Measurements from ENCODE around the gene AKT2. TPM values are rescaled to one million over a fixed set of nuclear protein-coding genes. Genes with fewer than 3 reads are reported as not detected.
A peak's percentile ranks its signal among the peaks of the same experiment; 100 is the strongest.

The AKT2 gene
- total RNA-seq, 1 donor from 2014 or later = 89.8 TPM

- no peaks in the 10 kb centered on the region for H3K9me3 Mint-ChIP-seq (ENCODE audit: unreplicated experiment)
- H3K36me3 Mint-ChIP-seq (ENCODE audit: low read depth, unreplicated experiment) = peaks cover 4% of the 10 kb centered on the region
- TF ChIP-seq, protein P1, sequence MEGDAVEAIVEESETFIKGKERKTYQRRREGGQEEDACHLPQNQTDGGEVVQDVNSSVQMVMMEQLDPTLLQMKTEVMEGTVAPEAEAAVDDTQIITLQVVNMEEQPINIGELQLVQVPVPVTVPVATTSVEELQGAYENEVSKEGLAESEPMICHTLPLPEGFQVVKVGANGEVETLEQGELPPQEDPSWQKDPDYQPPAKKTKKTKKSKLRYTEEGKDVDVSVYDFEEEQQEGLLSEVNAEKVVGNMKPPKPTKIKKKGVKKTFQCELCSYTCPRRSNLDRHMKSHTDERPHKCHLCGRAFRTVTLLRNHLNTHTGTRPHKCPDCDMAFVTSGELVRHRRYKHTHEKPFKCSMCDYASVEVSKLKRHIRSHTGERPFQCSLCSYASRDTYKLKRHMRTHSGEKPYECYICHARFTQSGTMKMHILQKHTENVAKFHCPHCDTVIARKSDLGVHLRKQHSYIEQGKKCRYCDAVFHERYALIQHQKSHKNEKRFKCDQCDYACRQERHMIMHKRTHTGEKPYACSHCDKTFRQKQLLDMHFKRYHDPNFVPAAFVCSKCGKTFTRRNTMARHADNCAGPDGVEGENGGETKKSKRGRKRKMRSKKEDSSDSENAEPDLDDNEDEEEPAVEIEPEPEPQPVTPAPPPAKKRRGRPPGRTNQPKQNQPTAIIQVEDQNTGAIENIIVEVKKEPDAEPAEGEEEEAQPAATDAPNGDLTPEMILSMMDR (IDR thresholded peaks at IDR 0.05; ENCODE audit: unreplicated experiment) = no peak
- no peak for DNase-seq (ENCODE audit: low spot score)
- H3K4me3 Mint-ChIP-seq (ENCODE audit: unreplicated experiment) = no peak overlapping the region
- peaks cover 24% of the 10 kb centered on the region for H3K27me3 Mint-ChIP-seq (ENCODE audit: unreplicated experiment)
- peaks cover 23% of the 10 kb centered on the region for H3K4me1 Mint-ChIP-seq (ENCODE audit: unreplicated experiment)
- no peak overlapping the region for H3K27ac Mint-ChIP-seq (ENCODE audit: unreplicated experiment)
Measured at GRCh38 chr19:40229484-40229883, 55.7 kb downstream of the AKT2 start.

- no peak for DNase-seq (ENCODE audit: low spot score)
- TF ChIP-seq, protein P1 (IDR thresholded peaks at IDR 0.05; ENCODE audit: unreplicated experiment) = no peak
- Mint-ChIP-seq H3K36me3 (ENCODE audit: low read depth, unreplicated experiment) (peaks cover 4% of the 10 kb centered on the region), H3K27me3 (ENCODE audit: unreplicated experiment) (peaks cover 22% of the 10 kb centered on the region), H3K27ac (ENCODE audit: unreplicated experiment) (no peak overlapping the region), H3K4me1 (ENCODE audit: unreplicated experiment) (peaks cover 23% of the 10 kb centered on the region), H3K4me3 (ENCODE audit: unreplicated experiment) (no peak overlapping the region), H3K9me3 (ENCODE audit: unreplicated experiment) (no peaks in the 10 kb centered on the region)
Measured at GRCh38 chr19:40228863-40229262, 56.3 kb downstream of the AKT2 start.

GRCh38 chr19:40228346-40228745 lies 56.8 kb downstream of the AKT2 start:
- Mint-ChIP-seq H3K4me3 (ENCODE audit: unreplicated experiment) (no peak overlapping the region), H3K27ac (ENCODE audit: unreplicated experiment) (no peak overlapping the region), H3K36me3 (ENCODE audit: low read depth, unreplicated experiment) (peaks cover 4% of the 10 kb centered on the region), H3K9me3 (ENCODE audit: unreplicated experiment) (no peaks in the 10 kb centered on the region), H3K4me1 (ENCODE audit: unreplicated experiment) (peaks cover 23% of the 10 kb centered on the region), H3K27me3 (ENCODE audit: unreplicated experiment) (peaks cover 22% of the 10 kb centered on the region)
- no peak for DNase-seq (ENCODE audit: low spot score)
- TF ChIP-seq, protein P1 (IDR thresholded peaks at IDR 0.05; ENCODE audit: unreplicated experiment) = no peak

- H3K4me3 Mint-ChIP-seq (ENCODE audit: unreplicated experiment) = peak overlapping the region; percentile 9
- no peak overlapping the region for H3K27ac Mint-ChIP-seq (ENCODE audit: unreplicated experiment)
- peaks cover 5% of the 10 kb centered on the region for H3K9me3 Mint-ChIP-seq (ENCODE audit: unreplicated experiment)
- H3K36me3 Mint-ChIP-seq (ENCODE audit: low read depth, unreplicated experiment) = peaks cover 9% of the 10 kb centered on the region
- DNase-seq (ENCODE audit: low spot score) = no peak
- peaks cover 16% of the 10 kb centered on the region for H3K27me3 Mint-ChIP-seq (ENCODE audit: unreplicated experiment)
- TF ChIP-seq, protein P1 (IDR thresholded peaks at IDR 0.05; ENCODE audit: unreplicated experiment) = no peak
- peaks cover 13% of the 10 kb centered on the region for H3K4me1 Mint-ChIP-seq (ENCODE audit: unreplicated experiment)
Measured at GRCh38 chr19:40225440-40226305, 59.5 kb downstream of the AKT2 start.

Measured in endothelial cell (in vitro differentiated cells).